Retinal pigment epithelial cell (primary cell): ENCODE data around the gene MTHFR.

Source experiments
- DNase-seq: peaks from one replicate; pipeline ENCODE4 v3.0.0-alpha.2; 2010; ENCODE audit warnings: low read depth
- H3K4me3 ChIP-seq: 2 replicates; pipeline ENCODE4 v1.5.1; 2011; ENCODE audit warnings: mild to moderate bottlenecking, low read length, control low read depth, moderate library complexity
- CTCF ChIP-seq: conservative IDR thresholded peaks from 2 replicates; pipeline ENCODE4 v1.5.1; 2011; ENCODE audit warnings: low read depth, low read length, control low read depth, inconsistent platforms

The MTHFR gene

GRCh38 chr1:11784256-11784992 is 21.3 kb downstream of the MTHFR start:
- no peak for DNase-seq
- no peak overlapping the region for H3K4me3 ChIP-seq
- no peak for TF ChIP-seq CTCF

GRCh38 chr1:11783556-11783955 is 22.2 kb downstream of the MTHFR start:
- DNase-seq, result no peak
- H3K4me3 ChIP-seq, result no peak overlapping the region
- TF ChIP-seq CTCF, result no peak

- no peak for TF ChIP-seq CTCF
- no peak for DNase-seq
- H3K4me3 ChIP-seq, result no peak overlapping the region
Observed at GRCh38 chr1:11782127-11782708, 23.5 kb downstream of the MTHFR start.

GRCh38 chr1:11781297-11781696 is 24.5 kb downstream of the MTHFR start:
- no peak overlapping the region for H3K4me3 ChIP-seq
- TF ChIP-seq CTCF, result no peak
- DNase-seq, result no peak

- no peak for TF ChIP-seq CTCF
- no peak for DNase-seq
- H3K4me3 ChIP-seq, result no peak overlapping the region
Observed at GRCh38 chr1:11780380-11781147, 25.2 kb downstream of the MTHFR start.

- H3K4me3 ChIP-seq, result no peak overlapping the region
- TF ChIP-seq CTCF, result no peak
- no peak for DNase-seq
Observed at GRCh38 chr1:11779715-11780379, 25.9 kb downstream of the MTHFR start.
